GM21825 (cell line): ENCODE data around the gene CXorf49.
"Not testable (repeated sequence)": the region's sequence is repeated elsewhere in the genome, so short reads cannot be mapped to it uniquely, and the experiment has no call there.

Experiments used
- ATAC-seq: cut with Tn5 transposase; IDR thresholded peaks from one replicate; pipeline ENCODE4 v1.9.1; 2021; ENCODE audit warnings: mild to moderate bottlenecking, moderate library complexity; ENCODE audit not compliant: unreplicated experiment

The CXorf49 gene

DNA sequence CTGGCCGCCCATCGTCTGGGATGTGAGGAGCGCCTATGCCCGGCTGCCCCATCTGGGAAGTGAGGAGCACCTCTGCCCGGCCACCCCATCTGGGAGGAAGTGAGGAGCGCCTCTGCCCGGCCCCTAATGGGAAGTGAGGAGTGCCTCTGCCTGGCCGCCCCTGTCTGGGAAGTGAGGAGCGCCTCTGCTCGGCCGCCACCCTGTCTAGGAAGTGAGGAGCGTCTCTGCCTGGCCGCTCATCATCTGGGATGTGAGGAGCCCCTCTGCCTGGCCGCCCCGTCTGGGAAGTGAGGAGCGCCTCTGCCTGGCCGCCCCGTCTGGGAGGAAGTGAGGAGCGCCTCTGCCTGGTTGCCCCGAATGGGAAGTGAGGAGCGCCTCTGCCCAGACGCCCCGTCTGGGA is 42.4 kb downstream of the CXorf49 start:
- not testable (repeated sequence) for ATAC-seq

DNA sequence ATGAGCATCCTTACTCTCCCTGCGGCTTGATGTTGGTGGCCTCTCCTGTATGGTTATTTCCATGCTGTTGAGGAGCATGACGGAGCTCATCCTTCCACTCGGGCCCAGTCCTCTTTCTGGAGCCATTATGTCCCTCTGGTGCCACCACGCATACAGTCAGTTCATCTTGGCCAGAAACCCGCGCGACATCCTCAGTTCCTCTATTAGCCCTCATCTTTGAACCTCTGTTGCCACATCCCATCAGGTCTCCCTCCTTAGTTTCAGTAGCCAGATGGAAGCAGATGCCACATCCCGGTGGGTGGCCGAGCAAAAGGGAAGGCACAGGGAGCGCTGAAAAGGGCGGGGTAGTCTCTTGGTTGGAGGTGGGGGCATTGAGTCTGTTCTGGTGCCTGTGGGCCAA is 46.1 kb downstream of the CXorf49 start:
- no peak for ATAC-seq

DNA sequence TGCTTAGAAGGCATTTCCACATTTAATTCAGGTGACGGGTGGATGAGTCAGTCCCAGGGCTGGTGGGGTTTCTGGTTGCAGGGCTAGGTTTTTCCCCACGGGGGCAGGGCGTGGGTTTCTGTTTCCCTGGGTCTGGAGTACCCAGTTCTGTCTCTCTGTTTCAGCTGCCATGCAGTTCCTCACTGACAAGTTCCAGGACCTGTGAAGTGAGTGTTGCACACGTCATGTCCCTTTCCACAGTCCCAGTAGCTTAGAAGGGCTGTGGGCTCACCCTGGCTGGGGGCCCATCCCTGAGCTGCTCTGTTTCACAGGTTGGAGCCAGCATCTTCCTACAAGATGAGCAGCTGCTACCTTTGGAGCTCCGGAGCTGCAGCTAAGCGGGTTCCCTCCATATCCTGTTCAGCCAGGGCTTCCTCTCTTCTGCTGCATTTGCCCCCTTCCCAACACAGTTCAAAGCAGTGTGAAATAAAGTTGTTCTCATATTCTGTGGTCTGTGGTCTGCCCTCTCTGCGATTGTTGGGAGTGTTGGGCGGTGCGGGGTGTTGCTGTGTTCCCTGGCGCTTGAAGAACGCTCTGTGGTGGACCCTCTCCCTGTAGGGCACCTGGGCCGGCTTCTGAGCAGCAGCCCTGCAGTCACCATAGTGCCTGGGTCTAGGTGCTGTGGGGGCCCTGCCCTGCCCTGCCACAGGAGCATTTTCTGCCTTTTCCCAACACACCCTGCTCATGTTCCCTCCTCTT is 46.9 kb downstream of the CXorf49 start:
- no peak for ATAC-seq

DNA sequence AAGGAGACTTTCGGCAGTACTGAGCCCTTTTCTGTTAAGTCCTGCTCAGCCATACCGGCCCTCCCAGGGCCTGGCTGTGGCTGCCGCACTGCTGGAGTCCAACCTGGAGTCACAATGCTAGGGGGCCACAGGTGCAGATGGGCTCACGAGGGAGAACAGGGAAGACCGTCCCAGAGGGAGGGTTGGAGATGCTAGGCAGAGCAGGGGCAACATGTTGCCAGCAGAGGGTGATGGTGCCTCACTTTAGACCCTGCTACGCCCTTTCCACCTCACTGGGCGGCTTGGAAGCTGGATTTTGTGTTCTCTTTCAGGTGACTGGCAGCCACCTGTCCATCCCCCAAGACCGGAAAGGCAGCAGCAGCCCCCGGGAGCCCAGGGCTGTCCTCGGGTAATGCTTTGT is 48.1 kb downstream of the CXorf49 start:
- ATAC-seq, result not testable (repeated sequence)

DNA sequence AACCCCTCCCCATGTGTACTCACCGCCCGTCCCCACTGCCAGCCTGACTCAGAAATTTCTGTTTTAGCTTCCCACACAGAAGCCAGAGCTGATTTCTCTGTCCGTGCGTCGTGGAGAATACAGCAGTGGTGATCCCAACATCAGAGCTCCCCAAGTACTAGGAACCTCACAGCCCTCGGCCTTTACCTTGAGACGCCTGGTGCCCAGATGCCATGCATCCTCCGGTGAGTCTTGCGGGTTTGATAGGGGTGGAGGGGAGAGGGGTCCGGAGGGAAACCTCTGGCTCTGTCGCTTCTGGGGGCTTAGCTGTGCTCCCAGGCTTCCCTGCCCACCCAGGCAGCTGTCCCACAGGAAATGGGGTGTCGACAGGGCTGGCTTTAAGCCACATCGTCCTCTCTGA is 48.6 kb downstream of the CXorf49 start:
- ATAC-seq, result no peak

DNA sequence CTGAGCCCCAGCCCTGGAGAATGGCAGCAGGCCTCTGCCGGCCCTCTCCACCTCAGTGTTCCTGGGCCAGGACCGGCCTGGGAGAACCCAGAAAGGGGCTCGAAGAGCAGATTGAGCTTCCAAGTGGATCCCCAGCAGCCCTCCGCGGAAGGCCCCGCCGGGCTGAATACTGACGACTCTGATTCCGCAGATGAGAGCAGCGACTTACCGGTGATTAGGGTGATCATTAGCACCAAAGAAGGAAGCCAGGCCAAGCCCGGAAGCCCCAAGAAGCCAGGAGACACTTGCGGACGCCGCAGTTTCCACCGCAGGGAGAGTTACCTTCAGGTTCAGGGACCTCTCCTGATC is 49.9 kb downstream of the CXorf49 start:
- no peak for ATAC-seq

DNA sequence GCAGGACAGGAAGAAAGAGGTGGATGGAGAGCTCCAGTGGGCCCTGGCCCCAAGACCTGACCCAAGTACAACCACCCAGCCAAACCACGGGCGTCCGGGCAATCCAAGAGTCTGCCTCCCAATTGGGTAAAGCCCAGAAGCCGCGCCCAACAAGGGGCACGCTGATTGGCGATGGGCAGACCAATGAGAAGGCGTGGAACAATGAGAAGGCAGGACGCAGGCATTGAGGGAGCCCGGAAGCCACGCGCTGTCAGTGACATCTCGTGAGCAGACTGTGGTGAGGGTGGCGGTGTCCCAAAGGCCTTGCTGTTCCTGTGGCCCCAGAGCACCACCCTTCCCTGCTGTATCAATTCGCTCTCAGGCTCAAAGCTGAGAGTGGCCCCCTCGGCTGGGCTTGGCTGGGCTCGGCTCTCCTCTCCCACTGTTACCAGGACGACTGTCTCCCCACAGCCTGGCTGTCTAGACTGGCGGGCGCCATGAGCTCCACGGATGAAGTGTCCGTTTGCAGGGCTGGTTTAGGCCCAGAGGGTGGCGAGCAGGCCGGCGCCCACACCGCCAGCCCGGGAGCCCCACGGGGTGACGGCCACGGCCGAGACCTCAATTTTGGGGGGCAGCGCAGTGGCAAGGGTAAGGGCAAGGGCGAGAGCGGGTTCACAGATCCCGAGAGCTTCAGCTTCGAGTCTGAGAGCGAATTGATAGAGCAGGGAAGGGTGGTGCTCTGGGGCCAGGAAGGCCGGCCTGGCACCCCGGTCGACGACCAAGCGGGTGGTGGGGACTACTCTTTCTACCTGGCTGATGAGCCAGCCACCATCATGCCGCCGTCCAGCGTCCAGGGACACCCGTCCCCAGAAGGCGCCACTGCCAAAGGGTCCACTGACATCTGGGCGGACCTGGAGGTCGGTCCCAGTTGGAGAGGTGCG is 50.5 kb downstream of the CXorf49 start, which contains the start of gene LOC101059915:
Gene LOC101059915 (plus strand): TSS at position 219 of the 920 bp plus-strand sequence.
- ATAC-seq, result no peak

DNA sequence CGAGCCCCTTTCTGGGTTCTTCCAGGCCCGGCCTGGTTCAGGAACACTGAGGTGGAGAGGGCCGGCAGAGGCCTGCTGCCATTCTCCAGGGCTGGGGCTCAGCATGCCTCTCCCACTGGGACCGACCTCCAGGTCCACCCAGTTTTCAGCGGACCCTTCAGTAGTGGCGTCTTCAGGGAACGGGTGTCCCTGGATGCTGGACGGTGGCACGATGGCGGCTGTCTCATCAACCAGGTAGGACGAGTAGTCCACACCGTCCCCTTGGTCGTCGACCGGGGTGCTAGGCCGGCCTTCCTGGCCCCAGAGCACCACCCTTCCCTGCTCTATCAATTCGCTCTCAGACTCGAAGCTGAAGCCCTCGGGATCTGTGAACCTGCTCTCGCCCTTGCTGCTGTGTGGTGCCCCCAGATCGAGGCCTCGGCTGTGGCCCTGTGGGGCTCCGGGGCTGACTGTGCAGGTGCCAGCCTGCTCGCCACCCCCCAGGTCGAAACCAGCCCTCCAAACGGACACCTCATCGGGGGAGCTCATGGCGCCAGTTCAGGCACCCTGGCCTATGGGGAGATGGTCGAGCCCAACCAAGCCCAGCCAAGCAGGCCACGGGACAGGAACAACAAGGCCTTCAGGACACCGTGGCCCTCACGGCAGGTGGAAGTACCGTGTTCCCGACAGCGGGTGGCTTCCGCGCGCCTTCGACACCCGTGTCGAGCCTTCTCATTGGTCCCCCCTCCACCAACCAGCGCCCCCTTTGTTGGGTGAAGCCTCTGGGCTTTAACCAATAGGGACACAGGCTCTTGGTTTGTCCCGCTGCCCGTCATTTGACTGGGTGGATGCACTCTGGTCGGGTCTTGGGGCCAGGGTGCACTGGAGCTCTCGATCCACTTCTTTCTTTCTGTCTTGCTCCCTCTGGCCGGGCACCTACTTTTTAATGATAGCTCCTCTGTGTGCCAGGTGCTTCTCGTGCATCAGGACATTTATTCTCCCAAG is 51.6 kb downstream of the CXorf49 start:
- ATAC-seq, result no peak

DNA sequence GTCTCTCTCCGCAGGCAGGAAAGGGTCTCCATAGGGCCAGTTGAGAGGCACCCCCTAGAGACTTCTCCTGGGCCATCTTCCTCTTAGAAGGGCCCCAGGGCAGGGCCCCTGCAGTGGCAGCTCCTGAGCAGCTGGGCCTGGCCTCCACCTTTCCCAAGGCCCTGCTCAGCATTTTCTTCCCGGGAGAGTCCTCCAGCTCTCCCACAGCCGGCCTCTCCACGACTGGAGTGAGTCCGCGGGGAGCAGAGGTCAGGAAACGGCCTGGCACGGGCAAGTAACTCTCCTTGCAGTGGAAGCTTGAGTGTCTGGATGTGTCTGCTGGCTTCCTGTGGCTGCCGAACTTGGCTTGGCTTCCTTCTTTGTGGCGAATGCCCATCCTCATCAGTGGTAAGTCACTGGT is 52.3 kb downstream of the CXorf49 start:
- ATAC-seq, result no peak

DNA sequence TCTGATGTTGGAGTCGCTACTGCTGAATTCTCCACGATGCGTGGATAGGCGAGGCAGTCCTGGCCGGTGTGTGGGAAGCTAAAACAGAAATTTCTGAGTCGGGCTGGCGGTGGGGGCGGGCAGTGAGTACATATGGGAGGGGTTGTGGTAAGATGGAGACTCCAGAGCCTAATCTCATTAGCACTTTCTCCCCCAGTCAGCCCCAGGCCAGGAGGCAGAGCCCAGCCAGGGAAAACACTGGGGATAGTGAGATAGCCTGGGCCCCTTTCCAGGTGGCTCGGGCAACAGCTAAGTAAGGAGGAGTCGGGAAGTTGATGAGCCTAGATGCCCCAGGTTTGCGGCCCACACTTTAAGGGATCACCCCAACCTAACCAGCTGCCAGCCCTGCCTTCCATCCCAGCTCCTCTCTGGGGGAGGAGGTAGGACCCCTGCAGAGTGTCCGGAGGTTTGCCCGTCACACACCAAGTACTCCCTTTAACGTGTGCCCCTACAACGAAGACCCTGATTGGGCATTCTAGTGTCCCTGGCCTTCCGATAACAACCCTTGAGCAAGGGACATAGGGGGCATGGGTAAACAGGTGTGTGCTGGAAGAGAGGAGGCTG is 53.1 kb downstream of the CXorf49 start:
- no peak for ATAC-seq
